GM23338 (cell line): ENCODE data around the gene CPB2.

Source experiments
- EZH2 ChIP-seq: fragments of 200-600 bp; sonication (generic); IDR thresholded peaks from one replicate; pipeline ENCODE4 v1.8.0; 2017; ENCODE audit warnings: antibody characterized with exemption, mild to moderate bottlenecking, low read depth; ENCODE audit not compliant: unreplicated experiment
- JUNB ChIP-seq: IDR thresholded peaks from one replicate; pipeline ENCODE4 v1.6.1; 2016; ENCODE audit warnings: antibody characterized with exemption; ENCODE audit not compliant: unreplicated experiment
- NANOG ChIP-seq: IDR thresholded peaks from 2 replicates; pipeline ENCODE4 v1.6.1; 2016; ENCODE audit warnings: antibody characterized with exemption, borderline replicate concordance
- POLR2AphosphoS5 ChIP-seq: IDR thresholded peaks from 2 replicates; pipeline ENCODE4 v1.6.1; 2016; ENCODE audit warnings: antibody characterized with exemption, low read depth
- ZNF331 ChIP-seq: fragments of 250-450 bp; sonication (Bioruptor Pico); IDR thresholded peaks from 2 replicates; pipeline ENCODE4 v1.5.0; 2020; ENCODE audit warnings: low read depth, mild to moderate bottlenecking, moderate library complexity
- TF ChIP-seq, protein P1 (sequence below), 2 experiments: fragments of 200-600 bp in 1 of 2; sonication (generic) in 1 of 2; conservative IDR thresholded peaks; 2 replicates each; pipeline versions ENCODE4 v1.5.1 to v1.6.1; 2016 to 2017; ENCODE audit warnings: antibody characterized with exemption in 2 of 2, low read depth in 2 of 2, mild to moderate bottlenecking in 2 of 2, moderate library complexity in 1 of 2
- TF ChIP-seq, protein P2 (sequence below): IDR thresholded peaks from one replicate; pipeline ENCODE4 v1.6.1; 2018; ENCODE audit warnings: antibody characterized with exemption; ENCODE audit not compliant: unreplicated experiment

DNA sequence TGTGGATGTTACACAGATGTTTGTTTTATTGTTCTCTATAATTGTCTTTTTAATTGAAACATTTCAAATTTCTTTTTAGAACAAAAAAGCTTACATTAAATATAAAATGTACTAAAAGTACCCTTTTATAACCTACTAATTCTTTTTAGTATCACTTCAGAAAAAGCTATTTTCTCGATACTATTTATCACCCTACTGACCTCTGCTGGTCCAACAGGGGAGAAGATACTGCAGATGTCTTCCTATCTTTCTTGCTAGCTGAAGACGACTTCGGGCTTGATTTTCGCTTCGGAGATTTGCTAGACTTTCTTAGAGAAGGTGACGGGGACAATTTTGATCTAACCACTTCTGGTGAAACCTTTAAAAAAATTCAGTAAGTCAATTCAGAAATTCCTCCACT is 94.7 kb downstream of the CPB2 start:
- TF ChIP-seq, protein P1, sequence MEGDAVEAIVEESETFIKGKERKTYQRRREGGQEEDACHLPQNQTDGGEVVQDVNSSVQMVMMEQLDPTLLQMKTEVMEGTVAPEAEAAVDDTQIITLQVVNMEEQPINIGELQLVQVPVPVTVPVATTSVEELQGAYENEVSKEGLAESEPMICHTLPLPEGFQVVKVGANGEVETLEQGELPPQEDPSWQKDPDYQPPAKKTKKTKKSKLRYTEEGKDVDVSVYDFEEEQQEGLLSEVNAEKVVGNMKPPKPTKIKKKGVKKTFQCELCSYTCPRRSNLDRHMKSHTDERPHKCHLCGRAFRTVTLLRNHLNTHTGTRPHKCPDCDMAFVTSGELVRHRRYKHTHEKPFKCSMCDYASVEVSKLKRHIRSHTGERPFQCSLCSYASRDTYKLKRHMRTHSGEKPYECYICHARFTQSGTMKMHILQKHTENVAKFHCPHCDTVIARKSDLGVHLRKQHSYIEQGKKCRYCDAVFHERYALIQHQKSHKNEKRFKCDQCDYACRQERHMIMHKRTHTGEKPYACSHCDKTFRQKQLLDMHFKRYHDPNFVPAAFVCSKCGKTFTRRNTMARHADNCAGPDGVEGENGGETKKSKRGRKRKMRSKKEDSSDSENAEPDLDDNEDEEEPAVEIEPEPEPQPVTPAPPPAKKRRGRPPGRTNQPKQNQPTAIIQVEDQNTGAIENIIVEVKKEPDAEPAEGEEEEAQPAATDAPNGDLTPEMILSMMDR (conservative IDR thresholded peaks at IDR 0.05; ENCODE audit: low read depth in 2 of 2): peak; percentile 47 to 55
- TF ChIP-seq POLR2AphosphoS5 (no peak), ZNF331 (no peak), NANOG (no peak), JUNB (no peak), EZH2 (no peak)
- TF ChIP-seq, protein P2, sequence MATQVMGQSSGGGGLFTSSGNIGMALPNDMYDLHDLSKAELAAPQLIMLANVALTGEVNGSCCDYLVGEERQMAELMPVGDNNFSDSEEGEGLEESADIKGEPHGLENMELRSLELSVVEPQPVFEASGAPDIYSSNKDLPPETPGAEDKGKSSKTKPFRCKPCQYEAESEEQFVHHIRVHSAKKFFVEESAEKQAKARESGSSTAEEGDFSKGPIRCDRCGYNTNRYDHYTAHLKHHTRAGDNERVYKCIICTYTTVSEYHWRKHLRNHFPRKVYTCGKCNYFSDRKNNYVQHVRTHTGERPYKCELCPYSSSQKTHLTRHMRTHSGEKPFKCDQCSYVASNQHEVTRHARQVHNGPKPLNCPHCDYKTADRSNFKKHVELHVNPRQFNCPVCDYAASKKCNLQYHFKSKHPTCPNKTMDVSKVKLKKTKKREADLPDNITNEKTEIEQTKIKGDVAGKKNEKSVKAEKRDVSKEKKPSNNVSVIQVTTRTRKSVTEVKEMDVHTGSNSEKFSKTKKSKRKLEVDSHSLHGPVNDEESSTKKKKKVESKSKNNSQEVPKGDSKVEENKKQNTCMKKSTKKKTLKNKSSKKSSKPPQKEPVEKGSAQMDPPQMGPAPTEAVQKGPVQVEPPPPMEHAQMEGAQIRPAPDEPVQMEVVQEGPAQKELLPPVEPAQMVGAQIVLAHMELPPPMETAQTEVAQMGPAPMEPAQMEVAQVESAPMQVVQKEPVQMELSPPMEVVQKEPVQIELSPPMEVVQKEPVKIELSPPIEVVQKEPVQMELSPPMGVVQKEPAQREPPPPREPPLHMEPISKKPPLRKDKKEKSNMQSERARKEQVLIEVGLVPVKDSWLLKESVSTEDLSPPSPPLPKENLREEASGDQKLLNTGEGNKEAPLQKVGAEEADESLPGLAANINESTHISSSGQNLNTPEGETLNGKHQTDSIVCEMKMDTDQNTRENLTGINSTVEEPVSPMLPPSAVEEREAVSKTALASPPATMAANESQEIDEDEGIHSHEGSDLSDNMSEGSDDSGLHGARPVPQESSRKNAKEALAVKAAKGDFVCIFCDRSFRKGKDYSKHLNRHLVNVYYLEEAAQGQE: no peak
